Measurements from ENCODE around the gene FAM149B1. TPM values are rescaled to one million over a fixed set of nuclear protein-coding genes. Genes with fewer than 3 reads are reported as not detected.

The FAM149B1 gene
- polyA plus RNA-seq, 1 donor (not counting 4 experiments of a cell fraction or from before 2014, with no cell fraction given) = 22.2 TPM

- Histone ChIP-seq H3K4me1 (ENCODE audit: control insufficient read depth, extremely low read depth, insufficient read depth, low read length) (no peaks in the 10 kb centered on the region), H3K9me1 (ENCODE audit: control insufficient read depth, extremely low read depth, insufficient read depth, low read length) (no peaks in the 10 kb centered on the region), H3K9me3 (ENCODE audit: control insufficient read depth, low read depth, low read length) (no peaks in the 10 kb centered on the region), H2AFZ (ENCODE audit: control insufficient read depth, low read length) (no peak overlapping the region), H3K36me3 (ENCODE audit: control insufficient read depth in 2 of 2, extremely low read depth in 1 of 2, insufficient read depth in 2 of 2, low read length in 2 of 2) (peaks cover 3 to 17% of the 10 kb centered on the region in 2 experiments), H3K4me3 (ENCODE audit: control insufficient read depth in 2 of 3, extremely low read depth in 1 of 3, insufficient read depth in 2 of 3, low read depth in 1 of 3, low read length in 3 of 3) (no peak overlapping the region), H3K79me2 (ENCODE audit: control insufficient read depth, insufficient read depth, low read length) (no peaks in the 10 kb centered on the region), H3K4me2 (ENCODE audit: control insufficient read depth, extremely low read depth, insufficient read depth, low read depth, low read length) (no peak overlapping the region), H3K27ac (ENCODE audit: control insufficient read depth, insufficient read depth, low read length) (no peak overlapping the region), H4K20me1 (ENCODE audit: control insufficient read depth, extremely low read depth, insufficient read depth, low read length) (no peaks in the 10 kb centered on the region), H3K9ac (ENCODE audit: control insufficient read depth, extremely low read depth, insufficient read depth, low read length) (no peak overlapping the region), H3K27me3 (ENCODE audit: control insufficient read depth, extremely low read depth, insufficient read depth, low read length) (no peaks in the 10 kb centered on the region)
- dilution Hi-C loops (cut with MboI; ENCODE audit: extremely low pct_ligation_motif_present, low sequenced_read_pairs) = no loop called here
- TF ChIP-seq CTCF (optimal IDR thresholded peaks at IDR 0.05 in 1 of 3, IDR thresholded peaks at IDR 0.05 in 1 of 3, conservative IDR thresholded peaks at IDR 0.05 in 1 of 3; ENCODE audit: extremely low read depth in 1 of 3, insufficient read depth in 2 of 3, low read length in 3 of 3) = no peak
- no peak for TF ChIP-seq EZH2 (IDR thresholded peaks at IDR 0.05; ENCODE audit: low read length)
- FAIRE-seq (no peak), DNase-seq (ENCODE audit: low read depth, low spot score) (no peak)
Measured at GRCh38 chr10:73234695-73235094, 66.8 kb downstream of the FAM149B1 start.

GRCh38 chr10:73238990-73239566 lies 71.2 kb downstream of the FAM149B1 start:
- Histone ChIP-seq H3K4me3 (ENCODE audit: control insufficient read depth in 2 of 3, extremely low read depth in 1 of 3, insufficient read depth in 2 of 3, low read depth in 1 of 3, low read length in 3 of 3) (no peak overlapping the region), H3K4me2 (ENCODE audit: control insufficient read depth, extremely low read depth, insufficient read depth, low read depth, low read length) (no peak overlapping the region), H4K20me1 (ENCODE audit: control insufficient read depth, extremely low read depth, insufficient read depth, low read length) (no peaks in the 10 kb centered on the region), H3K9me1 (ENCODE audit: control insufficient read depth, extremely low read depth, insufficient read depth, low read length) (no peaks in the 10 kb centered on the region), H3K9me3 (ENCODE audit: control insufficient read depth, low read depth, low read length) (no peaks in the 10 kb centered on the region), H3K27me3 (ENCODE audit: control insufficient read depth, extremely low read depth, insufficient read depth, low read length) (no peaks in the 10 kb centered on the region), H3K9ac (ENCODE audit: control insufficient read depth, extremely low read depth, insufficient read depth, low read length) (no peak overlapping the region), H3K27ac (ENCODE audit: control insufficient read depth, insufficient read depth, low read length) (no peak overlapping the region), H2AFZ (ENCODE audit: control insufficient read depth, low read length) (no peak overlapping the region), H3K4me1 (ENCODE audit: control insufficient read depth, extremely low read depth, insufficient read depth, low read length) (peaks cover 2% of the 10 kb centered on the region), H3K36me3 (ENCODE audit: control insufficient read depth in 2 of 2, extremely low read depth in 1 of 2, insufficient read depth in 2 of 2, low read length in 2 of 2) (peaks cover 16 to 17% of the 10 kb centered on the region in 2 experiments), H3K79me2 (ENCODE audit: control insufficient read depth, insufficient read depth, low read length) (peaks cover 3% of the 10 kb centered on the region)
- TF ChIP-seq EZH2 (IDR thresholded peaks at IDR 0.05; ENCODE audit: low read length) (no peak), CTCF (optimal IDR thresholded peaks at IDR 0.05 in 1 of 3, IDR thresholded peaks at IDR 0.05 in 1 of 3, conservative IDR thresholded peaks at IDR 0.05 in 1 of 3; ENCODE audit: extremely low read depth in 1 of 3, insufficient read depth in 2 of 3, low read length in 3 of 3) (no peak)
- DNase-seq (ENCODE audit: low read depth, low spot score) (no peak), FAIRE-seq (no peak)
- dilution Hi-C loops (cut with MboI; ENCODE audit: extremely low pct_ligation_motif_present, low sequenced_read_pairs) = no loop called here

Data from keratinocyte (primary cell).